Middle frontal gyrus (tissue), 1 donor: Measurements from ENCODE around the gene STAT5A.
"Not testable (repeated sequence)": the region's sequence is repeated elsewhere in the genome, so short reads cannot be mapped to it uniquely, and the experiment has no call there.

ENCODE experiments used
- DNase-seq: peaks from one replicate; pipeline ENCODE4 v3.0.0-alpha.2; 2015; ENCODE audit warnings: low spot score; ENCODE audit errors: extremely low spot score

STAT5A gene

GRCh38 chr17:42305543-42306384 is 17.5 kb downstream of the STAT5A start:
- no peak for DNase-seq

DNA sequence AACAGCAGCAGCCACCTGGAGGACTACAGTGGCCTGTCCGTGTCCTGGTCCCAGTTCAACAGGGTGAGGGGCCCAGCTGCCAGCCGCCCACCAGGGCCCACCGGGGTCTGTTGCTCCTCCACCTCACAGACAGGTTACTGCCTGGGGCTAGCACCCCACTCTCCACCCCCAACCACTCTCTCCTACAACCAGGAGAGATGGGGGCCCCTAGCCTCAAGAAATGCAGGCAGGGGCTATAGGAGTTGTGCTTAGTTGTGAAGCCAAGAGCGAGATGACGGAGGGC is 18.0 kb downstream of the STAT5A start:
- DNase-seq = no peak

DNA sequence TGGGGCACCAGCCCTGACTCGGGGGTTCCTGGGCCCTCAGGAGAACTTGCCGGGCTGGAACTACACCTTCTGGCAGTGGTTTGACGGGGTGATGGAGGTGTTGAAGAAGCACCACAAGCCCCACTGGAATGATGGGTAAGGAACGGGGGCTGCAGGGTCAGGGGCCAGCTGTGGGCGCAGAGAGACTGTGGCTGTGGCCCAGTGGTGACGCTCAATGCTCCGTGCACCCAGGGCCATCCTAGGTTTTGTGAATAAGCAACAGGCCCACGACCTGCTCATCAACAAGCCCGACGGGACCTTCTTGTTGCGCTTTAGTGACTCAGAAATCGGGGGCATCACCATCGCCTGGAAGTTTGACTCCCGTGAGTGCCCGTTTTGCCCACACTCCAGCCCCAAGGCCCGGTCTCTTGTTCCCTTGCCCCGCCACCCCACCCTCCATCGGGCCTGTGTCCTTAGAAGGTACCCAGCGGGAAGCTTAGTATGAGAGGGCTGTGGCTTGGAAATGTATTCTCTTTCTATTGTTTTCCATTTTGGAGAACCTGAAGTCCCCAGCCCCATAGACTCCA is 19.1 kb downstream of the STAT5A start:
- no peak for DNase-seq

DNA sequence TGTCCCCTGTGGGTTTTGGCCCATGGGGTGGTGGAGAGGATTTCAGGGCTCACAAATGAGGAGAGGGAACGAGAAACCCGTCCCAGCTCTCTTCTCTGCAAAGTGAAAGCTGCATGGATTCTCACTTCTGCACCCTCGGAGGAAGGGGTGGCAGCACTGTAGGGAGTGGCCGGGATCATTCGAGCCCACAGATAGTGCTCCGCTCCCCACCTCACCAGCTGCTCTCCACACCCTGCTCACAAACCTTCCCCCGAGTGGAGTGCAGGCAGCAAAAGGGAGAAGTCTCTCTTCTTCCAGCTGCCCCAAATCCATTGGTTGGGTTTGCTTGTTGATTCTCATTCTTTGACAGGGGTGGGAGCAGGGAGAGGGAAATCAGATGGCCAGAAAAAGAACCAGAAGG is 20.1 kb downstream of the STAT5A start:
- no peak for DNase-seq

- no peak for DNase-seq
Measured at GRCh38 chr17:42309142-42309541, 20.8 kb downstream of the STAT5A start.

- DNase-seq = no peak
Measured at GRCh38 chr17:42309986-42310786, 21.9 kb downstream of the STAT5A start.

- no peak for DNase-seq
Measured at GRCh38 chr17:42310787-42311215, 22.5 kb downstream of the STAT5A start.

- DNase-seq = no peak
Measured at GRCh38 chr17:42311240-42312034, 23.1 kb downstream of the STAT5A start.

- DNase-seq = no peak
Measured at GRCh38 chr17:42312035-42312284, 23.7 kb downstream of the STAT5A start.

DNA sequence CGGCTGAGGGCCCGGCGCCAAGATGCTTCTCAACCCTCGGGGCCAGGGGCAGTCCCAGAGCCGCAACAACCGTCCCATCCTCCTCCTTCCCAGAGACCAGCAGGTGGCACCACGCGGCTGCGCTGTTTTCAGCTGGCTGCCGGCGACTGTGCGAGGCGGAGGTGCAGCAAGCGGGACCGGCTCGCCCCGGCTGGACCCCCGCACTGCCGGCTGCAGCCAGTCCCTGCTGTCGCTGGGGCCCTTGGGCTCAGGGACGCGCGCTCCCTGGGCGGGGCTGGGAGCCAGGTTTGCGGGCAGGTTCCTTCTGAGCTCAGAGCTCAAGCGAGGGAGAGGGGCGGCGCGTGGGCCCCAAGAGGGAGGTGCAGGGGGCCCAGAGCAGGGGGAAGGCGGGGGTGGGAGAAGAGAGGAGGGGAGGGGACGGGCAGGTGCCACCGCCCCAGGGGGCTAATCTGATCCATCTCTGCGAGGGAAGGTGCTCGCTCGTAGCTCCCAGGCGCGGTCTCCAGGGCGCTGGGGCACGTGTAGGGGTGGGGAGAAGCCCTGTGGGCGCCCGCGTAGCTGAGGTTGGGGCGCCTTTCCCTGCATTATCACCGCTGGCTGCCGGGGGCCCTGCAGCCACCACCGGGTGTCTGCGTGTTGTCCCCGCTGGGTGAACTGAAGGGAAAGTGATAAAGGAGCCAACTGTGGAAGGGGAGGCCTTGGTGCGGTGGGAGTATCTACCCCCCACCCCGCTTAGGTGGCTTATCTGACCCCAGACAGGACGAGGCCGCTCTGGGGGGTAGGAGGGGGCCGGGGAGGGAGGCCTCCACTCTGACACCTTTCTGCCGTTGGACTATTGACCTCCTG is 24.2 kb downstream of the STAT5A start:
- peak; percentile 50 for DNase-seq

- DNase-seq = no peak
Measured at GRCh38 chr17:42313389-42313772, 25.1 kb downstream of the STAT5A start.

- DNase-seq = no peak
Measured at GRCh38 chr17:42313773-42314566, 25.7 kb downstream of the STAT5A start.

DNA sequence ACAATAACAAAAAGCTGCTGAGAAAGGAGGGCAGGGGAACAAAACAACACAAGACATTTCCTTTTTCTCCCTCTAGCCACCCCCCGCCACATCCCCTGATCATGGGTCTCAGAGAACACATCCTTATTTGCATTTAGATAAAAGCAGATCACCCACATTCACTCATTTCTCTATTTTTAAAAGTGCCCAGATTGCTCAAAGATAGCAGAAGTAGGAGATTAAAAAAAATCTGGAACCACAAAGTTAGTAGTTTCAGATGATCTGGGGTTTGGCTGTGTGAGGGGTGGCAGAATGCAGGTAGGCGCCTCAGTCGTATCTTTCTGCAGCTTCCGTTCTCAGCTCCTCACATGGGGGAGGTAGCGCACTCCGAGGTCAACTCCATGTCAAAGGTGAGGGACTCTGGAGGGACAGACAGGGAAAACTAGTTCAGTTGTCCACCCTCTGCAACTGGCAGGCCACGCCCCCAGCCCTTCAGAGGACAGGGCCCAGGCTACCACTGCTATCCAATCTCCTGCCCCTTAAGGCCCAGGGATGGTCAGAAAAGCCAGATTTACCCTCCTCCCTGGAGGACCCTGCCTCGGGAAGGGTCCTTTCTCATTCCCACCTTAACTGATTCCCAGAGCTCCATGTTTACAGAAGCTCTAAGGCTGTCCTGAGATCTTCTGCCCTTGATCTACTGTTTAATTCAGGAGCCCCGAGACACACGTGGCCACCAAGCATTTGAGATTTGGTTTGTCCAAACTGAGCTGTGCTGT is 27.3 kb downstream of the STAT5A start:
- no peak for DNase-seq

DNA sequence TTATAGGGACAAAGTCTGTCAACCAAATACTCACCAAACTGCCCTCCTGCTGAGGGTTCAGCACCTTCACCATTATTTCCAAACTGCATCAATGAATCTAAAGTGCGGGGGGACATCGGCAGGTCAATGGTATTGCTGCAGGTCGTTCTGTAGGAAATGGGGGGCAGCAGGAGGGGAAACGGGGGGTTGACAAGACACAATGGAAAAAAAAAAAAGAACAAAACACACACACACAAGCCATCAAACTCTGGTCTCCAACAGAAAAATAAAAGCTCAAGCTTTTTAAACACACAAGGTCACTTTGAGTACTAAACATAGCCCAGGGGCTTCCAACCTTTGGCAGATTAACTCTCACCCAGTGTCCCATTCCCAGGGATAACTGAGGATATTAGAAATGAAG is 28.5 kb downstream of the STAT5A start:
- no peak for DNase-seq

- DNase-seq = no peak
Measured at GRCh38 chr17:42317266-42317845, 29.1 kb downstream of the STAT5A start.

GRCh38 chr17:42317967-42318366 is 29.7 kb downstream of the STAT5A start:
- not testable (repeated sequence) for DNase-seq

- no peak for DNase-seq
Measured at GRCh38 chr17:42321555-42321954, 33.3 kb downstream of the STAT5A start.

DNA sequence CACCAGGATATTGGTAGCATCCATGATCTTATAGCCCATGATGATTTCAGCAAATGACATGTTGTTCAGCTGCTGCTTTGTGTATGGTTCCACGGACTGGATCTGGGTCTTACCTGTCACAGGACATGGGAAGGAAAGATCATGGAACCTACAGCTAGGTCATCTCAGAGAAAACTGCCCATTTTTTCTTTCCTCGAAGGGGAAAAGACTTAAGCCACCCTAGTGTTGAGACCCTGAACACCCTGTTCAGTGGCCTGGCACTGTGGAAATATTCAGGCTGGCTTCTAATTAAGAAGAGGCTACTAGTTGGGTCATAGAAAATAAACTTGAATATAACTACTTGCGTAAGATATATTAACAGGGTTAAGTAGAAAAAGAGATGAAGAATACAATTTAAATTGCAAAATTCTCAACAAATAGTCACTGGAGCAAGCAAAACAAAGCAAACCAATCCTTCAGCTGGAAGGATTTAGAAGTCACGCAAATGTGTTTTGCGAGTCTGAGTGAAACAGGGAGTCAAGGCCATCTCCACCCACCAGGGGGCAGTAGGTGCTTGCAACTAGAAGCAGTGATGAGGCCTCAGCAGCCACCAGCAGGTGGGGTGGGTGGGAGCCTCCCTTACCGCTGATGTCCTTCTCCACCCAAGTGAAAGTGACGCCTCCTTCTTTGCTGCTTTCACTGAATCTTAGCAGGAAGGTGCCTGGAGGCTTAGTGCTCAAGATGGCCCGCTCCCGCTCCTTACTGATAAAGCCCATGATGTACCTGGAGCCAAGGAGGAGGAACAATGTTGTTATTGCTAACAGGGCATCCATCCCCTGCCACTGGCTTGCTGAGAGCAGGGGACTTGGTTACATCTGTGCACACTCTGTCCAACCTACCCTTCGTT is 34.3 kb downstream of the STAT5A start:
- peak; percentile 90 for DNase-seq
